ENCODE results near the gene SPTLC2.

The SPTLC2 gene

DNA sequence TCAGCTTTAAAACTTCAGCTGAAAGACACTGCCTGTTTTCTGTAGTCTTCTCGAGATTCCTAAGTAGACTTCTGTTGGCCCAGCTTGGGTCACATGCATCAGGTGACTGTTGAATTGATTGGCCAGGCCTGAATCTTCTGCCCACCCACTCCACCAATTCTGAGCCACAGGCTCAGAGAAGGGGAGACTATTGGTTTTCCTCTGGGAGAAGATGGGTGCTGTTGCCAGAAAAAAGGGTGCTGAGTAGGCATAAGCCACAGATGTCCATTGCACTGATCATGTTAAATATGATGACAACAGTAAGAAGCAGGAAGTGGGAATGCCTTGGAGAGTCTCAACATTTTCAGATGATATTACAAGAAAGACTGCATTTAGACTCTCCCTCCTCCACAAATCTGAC is 6.8 kb upstream of the SPTLC2 start:
- no peak for DNase-seq (ENCODE audit: low read depth in 2 of 2)

DNA sequence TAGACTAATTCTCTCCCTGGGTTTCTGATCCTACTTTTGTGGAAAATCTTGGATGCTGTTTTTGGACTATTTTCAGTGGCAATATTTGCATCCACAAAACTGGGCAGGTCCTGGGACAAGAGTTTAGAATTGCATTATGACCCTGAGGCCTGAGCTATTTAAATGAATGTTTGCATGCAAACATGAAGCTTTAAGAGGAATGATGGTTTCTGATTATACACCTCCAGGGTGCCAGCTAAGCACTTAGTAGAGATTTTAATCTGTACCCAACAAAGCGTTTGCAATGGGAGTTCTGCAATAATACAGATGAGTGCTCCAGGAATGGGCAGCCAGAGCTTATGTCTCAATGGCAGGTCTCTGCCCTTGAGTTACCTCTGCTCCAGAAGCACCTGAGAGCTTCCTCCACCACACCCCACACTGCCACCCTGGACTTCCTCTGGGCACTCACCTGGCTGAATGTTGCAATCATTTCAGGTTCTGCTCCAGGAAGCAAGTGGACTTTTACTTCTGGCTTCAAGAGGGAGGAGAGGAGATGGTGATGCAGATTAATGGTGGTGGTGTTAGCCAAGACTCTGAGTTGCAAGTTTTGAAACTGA is 6.0 kb upstream of the SPTLC2 start:
- no peak for DNase-seq (ENCODE audit: low read depth in 2 of 2)

DNA sequence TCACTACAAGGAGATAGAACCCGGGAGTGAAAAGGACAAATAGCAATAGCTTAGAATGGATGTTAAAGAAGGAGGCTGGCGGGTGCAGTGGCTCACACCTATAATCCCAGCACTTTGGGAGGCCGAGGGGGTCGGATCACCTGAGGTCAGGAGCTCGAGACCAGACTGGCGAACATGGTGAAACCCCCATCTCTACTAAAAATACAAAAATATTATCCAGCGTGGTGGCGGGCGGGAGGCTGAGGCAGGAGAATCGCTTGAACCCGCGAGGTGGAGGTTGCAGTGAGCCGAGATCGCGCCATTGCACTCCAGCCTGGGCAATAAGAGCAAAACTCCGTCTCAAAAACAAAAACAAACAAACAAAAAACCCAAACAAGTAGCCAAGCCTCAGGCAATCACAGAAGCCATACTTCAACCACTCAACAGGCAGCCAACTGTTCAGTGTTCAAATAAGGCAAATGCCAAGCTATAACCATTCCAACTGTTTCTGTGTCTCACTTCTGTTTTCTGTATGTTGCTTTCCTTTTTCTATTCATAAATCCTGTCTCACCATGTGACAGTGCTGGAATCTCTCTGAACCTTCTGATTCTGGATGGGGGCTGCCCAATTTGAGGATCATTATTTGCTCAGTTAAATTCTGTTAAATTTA is 3.9 kb upstream of the SPTLC2 start:
- no peak for DNase-seq (ENCODE audit: low read depth in 2 of 2)

DNA sequence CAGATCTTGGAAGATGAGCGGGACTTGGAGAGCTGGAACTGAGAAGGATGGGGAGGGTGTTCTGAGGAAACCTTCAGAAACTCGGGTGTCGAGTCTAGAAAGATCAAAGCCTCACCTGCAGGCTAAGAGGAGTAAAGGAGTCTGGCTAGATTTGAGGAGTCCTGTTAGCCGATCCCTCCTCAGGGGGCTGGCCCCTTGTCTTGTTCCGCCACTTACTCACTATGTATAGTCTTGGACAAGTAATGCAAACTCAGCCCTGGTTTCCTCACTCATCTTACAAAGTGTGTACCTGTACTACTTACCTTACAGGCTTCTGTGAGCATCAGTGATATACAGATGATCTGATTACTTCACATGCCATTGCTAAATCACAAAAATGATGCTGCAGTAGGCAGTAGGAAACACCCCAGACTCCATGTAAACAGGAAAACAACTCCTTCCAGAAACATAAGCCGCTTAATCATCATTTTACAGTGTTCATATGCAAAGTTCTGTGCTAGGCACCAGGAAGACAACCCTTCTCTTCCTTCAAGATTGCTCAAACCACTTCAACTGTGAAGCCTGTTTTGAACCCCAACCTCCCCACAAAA is 2.0 kb upstream of the SPTLC2 start:
- DNase-seq (ENCODE audit: low read depth in 2 of 2) = no peak

DNA sequence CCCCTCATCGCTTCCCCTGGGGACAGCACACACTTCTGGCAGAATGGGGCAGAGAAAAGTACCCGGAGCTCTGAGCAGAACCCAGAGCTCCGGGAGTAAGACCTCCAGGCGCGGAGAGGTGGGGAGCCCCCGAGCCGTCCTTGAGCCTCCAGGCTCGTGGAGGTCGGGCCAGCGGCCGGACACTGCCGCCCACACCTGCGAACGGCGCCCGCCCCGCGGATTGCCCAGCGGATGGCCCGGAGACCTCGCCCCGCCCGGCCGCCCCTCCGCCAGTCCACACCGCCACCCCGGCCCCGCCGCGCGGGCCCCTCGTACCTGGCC is 344 bp downstream of the SPTLC2 start:
- no peak for DNase-seq (ENCODE audit: low read depth in 2 of 2)

DNA sequence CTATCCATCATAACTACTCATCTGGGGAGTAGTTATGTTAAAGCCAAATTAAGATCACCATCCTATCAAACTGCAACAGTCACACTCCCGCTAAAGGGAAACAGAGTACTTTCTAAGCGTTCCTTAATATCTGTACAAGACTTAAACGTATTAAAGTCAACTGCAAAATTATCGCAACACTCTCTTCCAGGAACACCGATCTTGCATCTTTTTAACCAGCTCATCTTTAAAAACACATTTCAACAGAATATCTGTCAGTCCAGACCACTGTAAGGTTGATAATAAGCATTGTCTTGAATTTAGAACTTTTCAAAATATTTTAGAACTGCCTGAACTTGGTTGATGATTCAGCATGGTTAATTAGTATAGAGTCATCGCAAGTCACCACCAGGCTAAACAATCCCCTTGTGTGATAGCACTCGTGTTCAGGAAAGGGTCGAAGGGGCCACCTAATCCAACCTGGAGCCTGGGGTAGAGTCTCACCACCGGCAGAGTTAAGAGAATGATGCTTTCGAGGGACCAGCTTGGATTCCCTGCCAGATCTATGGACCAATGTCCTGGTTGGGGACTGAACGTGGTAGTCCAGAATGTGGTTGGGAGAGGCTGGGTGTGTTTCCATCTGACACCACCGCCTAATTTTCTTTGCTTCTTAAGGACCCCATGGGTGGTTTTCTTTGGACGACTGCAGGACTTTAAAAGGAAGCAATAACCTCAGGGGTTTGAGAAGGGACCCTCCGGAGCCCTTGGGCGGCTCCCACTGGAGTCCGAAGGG is 890 bp downstream of the SPTLC2 start:
- DNase-seq (ENCODE audit: low read depth in 2 of 2) = no peak

DNA sequence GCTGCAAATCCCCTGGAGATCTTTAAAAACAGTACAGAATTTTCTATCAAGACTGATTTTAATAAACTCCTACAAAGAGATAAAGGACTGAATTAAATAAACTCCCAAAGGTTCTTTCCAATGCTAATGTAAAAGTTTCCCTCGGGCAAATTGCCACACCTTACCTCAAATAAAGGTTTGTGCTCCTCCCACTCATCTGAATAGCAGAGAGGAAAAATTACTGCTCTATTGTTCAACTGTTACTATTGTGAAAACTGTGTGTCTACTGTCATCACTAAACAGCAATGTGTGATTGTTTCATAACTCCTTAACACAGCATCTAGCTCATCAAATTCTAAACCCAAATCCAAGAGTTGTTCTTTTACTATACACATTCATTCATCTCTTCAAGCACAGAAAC is 3.2 kb downstream of the SPTLC2 start:
- no peak for DNase-seq (ENCODE audit: low read depth in 2 of 2)

DNA sequence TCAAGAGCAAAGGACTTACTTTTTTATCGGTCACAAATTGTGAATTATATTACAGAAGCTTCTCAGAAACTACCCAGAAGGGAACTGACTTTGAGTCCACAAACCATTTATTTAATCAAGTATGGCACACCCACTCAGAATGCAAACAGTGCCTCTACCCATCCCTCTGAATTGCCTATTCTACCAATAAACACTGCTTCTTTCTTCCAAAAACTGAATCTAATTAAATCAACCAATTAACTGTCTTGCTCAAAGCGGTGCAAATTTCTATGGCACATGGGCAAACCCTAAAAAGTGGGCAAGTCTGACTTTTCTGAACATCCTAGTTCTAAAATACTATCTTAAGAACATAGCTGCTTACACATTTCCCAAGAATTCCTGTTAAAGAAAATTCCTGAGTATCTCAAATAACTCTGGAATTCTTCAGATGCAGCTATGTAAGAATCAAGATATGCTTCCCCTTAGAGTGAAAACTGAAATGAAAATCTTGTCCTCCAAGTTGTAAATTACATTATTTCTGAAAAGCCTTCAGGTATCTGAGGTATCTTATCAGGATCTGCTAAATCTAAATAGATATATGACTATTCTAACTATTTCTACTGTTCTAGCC is 4.3 kb downstream of the SPTLC2 start:
- no peak for DNase-seq (ENCODE audit: low read depth in 2 of 2)

DNA sequence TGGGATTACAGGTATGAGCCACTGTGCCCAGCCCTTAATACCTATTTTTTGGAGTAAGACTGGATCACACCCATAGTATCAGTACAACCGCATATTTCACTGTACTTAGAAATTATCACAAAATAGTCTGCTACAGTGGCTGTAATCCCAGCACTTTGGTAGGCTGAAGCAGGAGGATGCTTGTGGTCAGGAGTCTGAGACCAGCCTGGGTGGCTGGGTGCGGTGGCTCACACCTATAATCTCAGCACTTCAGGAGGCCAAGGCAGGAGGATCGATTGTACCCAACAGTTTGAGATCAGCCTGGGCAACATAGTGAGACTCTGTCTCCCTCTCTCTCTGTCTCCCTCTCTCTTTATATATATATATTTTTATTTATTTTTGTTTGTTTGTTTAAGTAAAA is 5.9 kb downstream of the SPTLC2 start:
- no peak for DNase-seq (ENCODE audit: low read depth in 2 of 2)

DNA sequence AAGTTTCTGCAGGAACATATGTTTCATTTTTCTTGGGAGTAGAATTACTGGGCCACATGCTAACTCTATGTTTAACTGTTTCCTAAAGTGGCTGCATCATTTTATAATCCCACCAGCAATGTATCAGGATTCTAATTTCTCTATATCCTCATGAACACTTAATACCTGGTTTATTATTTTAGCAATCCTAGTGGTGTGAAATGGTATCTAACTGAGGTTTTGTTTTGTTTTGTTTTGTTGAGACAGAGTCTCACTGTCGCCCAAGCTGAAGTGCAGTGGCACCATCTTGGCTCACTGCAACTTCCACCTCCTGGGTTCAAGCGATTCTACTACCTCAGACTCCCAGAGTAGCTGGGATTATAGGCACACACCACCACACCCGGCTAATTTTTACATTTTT is 6.5 kb downstream of the SPTLC2 start:
- no peak for DNase-seq (ENCODE audit: low read depth in 2 of 2)

DNA sequence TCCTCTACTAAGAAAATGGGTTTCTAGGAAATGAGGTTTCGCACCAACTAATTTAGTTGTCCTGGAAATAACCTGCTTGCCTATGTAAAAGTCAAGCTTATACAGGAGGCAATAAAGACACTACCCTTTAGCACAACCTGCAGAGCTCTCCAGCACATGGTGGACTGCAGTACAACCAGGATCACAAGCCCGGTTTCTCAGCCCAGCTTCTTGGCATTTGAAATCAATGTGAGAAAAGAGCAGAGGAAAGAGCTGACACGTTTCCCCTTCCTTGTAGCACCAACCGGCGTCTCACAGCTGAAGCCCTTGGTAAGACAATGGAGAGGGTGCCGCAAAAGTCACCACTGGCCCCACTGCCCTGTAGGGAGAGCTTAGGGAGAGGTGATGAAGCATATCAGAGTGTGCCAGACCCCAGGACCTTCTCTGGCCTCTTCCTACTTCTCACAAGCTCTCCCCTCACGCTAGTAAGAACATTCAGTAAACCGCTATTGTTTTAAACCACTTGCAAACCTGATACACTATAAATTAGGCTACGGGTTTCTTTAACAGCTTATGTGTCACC is 8.6 kb downstream of the SPTLC2 start:
- no peak for DNase-seq (ENCODE audit: low read depth in 2 of 2)

DNA sequence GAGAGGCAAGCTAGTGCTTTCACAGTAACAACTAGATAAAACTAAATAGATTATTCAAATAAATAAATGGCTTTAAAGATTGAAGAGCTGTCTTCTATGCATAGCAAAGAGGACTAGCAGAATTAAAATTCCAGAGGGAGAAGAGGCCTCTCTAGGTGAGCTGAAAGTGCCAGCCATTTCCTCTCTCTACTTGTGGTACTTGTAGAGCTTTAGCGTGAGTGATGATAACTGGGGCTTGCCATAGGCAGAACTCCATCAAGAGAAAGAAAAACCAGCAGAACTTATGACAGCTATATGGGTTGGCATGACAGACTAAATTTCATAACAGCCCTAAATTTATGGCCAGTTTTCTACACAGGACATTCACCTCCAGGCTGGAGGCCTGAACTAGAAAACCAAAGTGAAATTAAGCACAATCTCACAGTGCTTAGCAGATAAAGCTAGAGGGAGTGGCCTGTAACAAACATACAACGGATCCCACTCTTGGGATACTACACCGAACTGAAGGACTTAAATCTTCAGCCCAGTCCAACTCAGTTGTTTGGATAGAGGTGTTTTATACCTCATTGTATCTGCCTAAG is 11.0 kb downstream of the SPTLC2 start:
- no peak for DNase-seq (ENCODE audit: low read depth in 2 of 2)

DNA sequence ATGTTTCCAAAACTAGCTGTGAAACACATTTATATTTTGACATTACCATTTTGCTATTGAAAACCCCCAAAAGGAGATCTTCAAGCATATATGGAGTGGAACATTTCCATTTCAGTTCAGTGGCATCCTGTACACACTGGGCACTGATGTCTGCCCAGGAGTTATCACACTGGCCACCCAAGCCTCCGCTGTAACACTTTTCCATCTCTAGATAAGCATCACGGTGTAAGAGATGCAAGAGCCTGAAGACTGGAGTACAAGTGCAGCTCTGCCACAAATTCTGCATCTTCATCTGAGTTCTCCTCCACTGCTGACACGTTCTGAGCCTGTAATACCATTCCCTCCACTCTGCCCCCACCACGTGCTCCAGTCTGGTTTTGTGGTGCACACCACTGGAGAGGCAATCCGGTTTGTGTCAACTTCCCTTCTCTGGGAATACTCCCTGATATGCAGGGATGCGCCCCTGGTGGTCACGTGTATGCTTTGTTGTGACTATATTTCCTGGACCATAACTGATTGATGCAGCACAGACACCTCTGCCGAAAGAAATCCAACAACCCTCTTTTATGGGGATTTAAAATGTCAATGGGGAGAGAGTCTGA is 12.7 kb downstream of the SPTLC2 start:
- DNase-seq (ENCODE audit: low read depth in 2 of 2) = no peak

DNA sequence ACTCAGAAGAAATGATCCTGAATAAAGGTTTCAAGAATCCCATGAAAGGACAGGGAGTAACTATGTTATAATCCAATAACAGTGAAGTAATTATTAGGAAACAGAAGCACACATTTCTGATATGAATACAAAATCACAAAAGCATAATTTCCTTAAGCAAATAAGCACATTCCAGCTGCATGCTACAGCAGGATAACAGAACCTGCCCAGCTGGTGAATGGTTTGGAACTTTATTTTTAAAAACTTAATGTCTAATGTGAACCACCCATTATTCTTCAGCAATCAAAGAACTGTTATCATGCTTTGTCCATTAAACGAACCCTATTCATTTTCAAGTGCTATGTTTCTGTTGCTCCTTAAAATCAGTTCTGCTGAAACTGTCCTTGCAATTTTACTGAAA is 13.4 kb downstream of the SPTLC2 start:
- DNase-seq (ENCODE audit: low read depth in 2 of 2) = no peak

DNA sequence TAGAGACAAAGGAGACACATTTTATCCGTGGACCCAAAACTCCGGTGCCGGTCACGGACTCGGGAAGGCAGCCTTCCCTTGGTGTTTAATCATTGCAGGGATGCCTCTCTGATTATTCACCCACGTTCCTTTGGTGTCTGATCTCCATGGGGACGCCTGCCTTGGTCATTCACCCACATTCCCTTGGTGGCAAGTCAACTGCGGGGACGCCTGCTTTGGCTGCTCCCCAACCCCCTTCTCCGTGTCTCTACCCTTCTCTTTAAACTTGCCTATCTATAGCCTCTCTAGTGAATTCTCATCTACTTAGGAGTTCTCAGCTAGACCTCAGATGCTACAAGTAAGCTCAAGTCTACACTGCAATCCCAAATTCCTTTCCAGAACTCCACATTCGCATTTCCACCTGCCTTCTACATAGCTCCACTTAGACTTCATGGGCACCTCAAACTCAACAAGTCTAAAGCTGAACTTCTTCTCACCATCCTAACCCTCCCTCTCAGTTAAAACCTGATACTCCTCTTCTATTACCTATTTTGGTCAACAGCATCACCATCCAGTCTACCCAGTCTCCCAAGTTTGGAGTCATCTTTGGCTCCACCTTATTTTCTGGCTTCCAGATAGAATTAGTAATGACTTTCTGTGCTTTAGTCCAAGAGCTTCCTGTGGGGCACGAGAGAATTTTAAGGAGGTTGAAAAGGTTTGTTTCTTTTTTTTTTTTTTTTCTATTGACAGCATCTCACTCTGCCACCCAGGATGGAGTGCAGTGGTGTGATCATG is 14.4 kb downstream of the SPTLC2 start:
- DNase-seq (ENCODE audit: low read depth in 2 of 2) = no peak

DNA sequence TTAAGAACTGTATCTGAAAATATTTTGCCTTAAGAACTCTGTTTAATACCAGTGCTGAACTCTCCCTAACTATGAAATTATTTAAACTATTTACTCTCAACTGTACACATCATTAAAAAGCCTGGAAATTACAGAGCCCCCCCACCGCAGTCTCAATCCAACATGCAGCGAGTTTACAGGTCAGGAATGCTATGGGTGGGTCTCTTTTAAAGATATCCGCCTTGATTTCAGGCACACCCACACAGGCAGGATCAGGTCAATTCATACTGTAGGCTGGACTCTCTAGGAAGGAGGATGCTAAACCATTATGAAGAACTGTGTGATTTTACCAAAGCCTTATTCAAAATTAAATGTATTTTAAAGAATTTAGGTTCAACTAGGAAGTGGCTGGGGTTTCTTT is 16.5 kb downstream of the SPTLC2 start:
- DNase-seq (ENCODE audit: low read depth in 2 of 2) = no peak

DNA sequence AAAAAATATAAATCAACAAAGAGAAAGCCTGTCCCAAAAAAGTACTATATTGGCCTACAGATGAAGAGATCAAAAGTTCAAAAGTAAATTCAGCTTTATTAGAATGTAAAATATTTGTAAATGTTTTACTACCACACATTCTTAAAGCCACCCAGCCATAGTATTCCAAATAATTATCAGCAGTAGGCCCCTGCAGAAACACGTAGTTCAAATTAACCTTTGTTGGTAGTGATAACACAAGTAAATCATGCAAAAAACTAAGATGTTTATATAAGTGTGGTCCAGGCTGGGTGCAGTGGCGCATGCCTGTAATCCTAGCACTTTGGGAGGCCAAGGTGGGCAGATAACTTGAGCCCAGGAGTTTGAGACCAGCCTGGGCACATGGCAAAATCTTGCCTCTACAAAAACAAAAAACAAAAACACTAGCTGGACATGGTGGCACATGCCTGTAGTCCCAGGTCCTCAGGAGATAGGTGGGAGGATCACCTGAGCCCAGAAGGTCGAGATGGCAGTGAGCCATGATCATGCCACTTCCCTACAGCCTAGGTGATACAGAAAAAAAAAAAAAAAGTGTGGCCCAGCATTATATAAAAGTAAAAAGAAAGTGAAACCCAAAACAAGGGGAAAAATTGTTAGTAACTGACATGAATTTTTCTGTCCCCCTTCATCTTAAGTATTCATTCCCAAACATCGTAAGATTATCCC is 17.9 kb downstream of the SPTLC2 start:
- no peak for DNase-seq (ENCODE audit: low read depth in 2 of 2)

DNA sequence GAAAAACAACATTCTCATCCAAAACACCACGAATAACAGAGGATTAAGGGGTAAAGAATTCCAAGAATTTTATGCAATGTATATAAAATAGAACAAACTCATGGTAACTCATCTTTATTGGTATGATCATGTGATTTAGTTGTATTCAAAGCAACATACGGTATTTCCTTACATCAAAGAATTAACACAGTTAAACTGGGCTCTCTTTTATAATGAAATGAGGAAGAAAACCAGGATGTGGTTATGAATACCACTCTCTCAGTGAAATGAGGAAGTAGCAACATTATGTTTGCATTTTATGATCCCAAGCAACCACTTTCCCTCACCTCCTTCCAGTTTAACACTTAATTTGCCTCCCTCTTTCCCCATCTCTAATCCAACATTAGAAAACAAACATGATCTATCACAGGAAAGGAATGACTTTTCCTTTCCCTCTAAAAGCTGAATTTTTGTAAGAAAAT is 22.9 kb downstream of the SPTLC2 start:
- no peak for DNase-seq (ENCODE audit: low read depth in 2 of 2)

DNA sequence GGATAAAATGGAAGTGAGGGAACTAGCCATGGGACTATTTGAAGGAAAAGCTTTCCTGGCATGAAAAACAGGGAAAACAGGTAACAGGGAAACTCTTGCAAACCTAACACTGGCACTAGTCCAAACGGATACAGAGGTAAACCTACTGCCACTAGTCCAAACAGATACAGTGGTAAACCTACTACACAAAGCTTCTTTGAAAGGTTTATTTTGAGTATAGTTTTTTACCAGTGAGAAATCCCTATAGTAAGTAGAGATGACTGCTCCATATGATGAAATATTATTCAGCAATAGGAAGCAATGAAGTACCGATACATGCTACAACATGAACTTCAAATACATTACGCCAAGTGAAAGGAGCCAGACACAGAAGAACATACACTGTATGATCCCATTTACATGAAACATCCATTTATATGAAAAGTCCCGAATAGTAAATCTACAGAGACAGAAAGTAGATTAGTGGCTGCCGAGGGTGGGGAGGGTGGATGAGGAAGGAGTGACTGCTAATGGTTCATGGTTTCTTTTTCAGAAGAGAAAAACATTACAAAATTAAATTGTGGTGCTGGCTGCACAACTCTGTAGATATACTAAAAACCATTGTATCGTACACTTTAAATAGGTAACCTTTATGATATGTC is 25.5 kb downstream of the SPTLC2 start:
- no peak for DNase-seq (ENCODE audit: low read depth in 2 of 2)

DNA sequence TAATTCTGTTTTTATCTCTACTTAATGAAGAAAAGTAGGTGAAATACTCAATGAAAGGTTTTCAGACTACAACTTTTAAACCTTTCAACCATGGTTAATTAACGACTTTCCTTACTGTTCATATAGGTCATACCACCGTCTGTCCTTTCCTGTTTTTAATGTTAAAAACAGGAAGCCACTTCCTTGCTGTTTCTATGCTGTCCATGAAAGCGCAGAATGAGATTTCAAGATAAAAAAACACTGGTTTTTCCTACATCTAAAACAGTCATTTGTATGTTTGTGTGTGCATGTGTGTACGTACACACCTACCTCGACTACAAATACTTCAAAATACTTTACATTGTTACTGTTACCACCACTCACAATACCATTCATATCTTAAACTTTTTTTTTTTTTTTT is 27.3 kb downstream of the SPTLC2 start:
- DNase-seq (ENCODE audit: low read depth in 2 of 2) = no peak

Data from stimulated activated CD8-positive, alpha-beta memory T cell treated with anti-CD3 and anti-CD28 coated beads, Interleukin-15, amount 100 ng/mL, for 4 hours (primary cell).